ENCODE results near the gene CTRB2. TPM values are rescaled to one million over a fixed set of nuclear protein-coding genes. Genes with fewer than 3 reads are reported as not detected.

CTRB2 gene
- total RNA-seq, result not detected

- POLR2A ChIA-PET, result no interaction called here
- CTCF ChIA-PET, result interaction anchor here (0.9 to 1.0 kb wide), 2 partner anchors 10 to 27 kb away, joined by 3 read pairs; no protein-coding TSS in a partner anchor
- Mint-ChIP-seq H3K4me1 (no peaks in the 10 kb centered on the region), H3K4me3 (no peak within 1 kb of the TSS), H3K9me3 (no peaks in the 10 kb centered on the region), H3K36me3 (ENCODE audit: low read depth) (no peaks in the 10 kb centered on the region), H3K27ac (no peak within 1 kb of the TSS), H3K27me3 (no peaks in the 10 kb centered on the region)
- no peak for DNase-seq
Observed at GRCh38 chr16:75206749-75207451, at the start of gene CTRB2. CTRB2 (minus strand) TSS chr16:75207161; CDS start chr16:75207141, 20 bp downstream.

GRCh38 chr16:75256059-75256571, 49.2 kb upstream of the CTRB2 start:
- no peak overlapping the region for H3K4me3 Mint-ChIP-seq
- CTCF ChIA-PET, result interaction anchor here (0.6 to 0.9 kb wide), 2 partner anchors 129 to 542 kb away, joined by 3 read pairs; no protein-coding TSS in a partner anchor
- H3K9me3 Mint-ChIP-seq, result no peaks in the 10 kb centered on the region

GRCh38 chr16:75254359-75254837, 47.4 kb upstream of the CTRB2 start:
- H3K27me3 Mint-ChIP-seq, result peaks cover 41% of the 10 kb centered on the region
- DNase-seq, result no peak
- no peaks in the 10 kb centered on the region for H3K9me3 Mint-ChIP-seq
- no peaks in the 10 kb centered on the region for H3K36me3 Mint-ChIP-seq (ENCODE audit: low read depth)
- H3K27ac Mint-ChIP-seq, result no peak overlapping the region
- ChIA-PET CTCF (interaction anchor here (1.2 to 2.3 kb wide), 2 partner anchors 14 to 21 kb away, joined by 4 to 8 read pairs; no protein-coding TSS in a partner anchor), POLR2A (no interaction called here)
- peaks cover 2% of the 10 kb centered on the region for H3K4me1 Mint-ChIP-seq
- H3K4me3 Mint-ChIP-seq, result no peak overlapping the region

More at GRCh38 chr16:75256059-75256571, 49.2 kb upstream of the CTRB2 start:
- Mint-ChIP-seq H3K36me3 (ENCODE audit: low read depth) (no peaks in the 10 kb centered on the region), H3K27ac (no peak overlapping the region), H3K4me1 (peaks cover 2% of the 10 kb centered on the region), H3K27me3 (peaks cover 38% of the 10 kb centered on the region)
- DNase-seq, result no peak
- POLR2A ChIA-PET, result no interaction called here

- Mint-ChIP-seq H3K27me3 (peaks cover 45% of the 10 kb centered on the region), H3K27ac (no peak overlapping the region), H3K36me3 (ENCODE audit: low read depth) (no peaks in the 10 kb centered on the region), H3K4me1 (peaks cover 2% of the 10 kb centered on the region), H3K4me3 (no peak overlapping the region), H3K9me3 (no peaks in the 10 kb centered on the region)
- ChIA-PET POLR2A (no interaction called here), CTCF (interaction anchor here (1.0 to 2.3 kb wide), 2 partner anchors 20 to 52 kb away, joined by 3 to 8 read pairs; no protein-coding TSS in a partner anchor)
- DNase-seq, result no peak
Observed at GRCh38 chr16:75252946-75253911, 46.3 kb upstream of the CTRB2 start.

- H3K27me3 Mint-ChIP-seq, result peaks cover 47% of the 10 kb centered on the region
- no peaks in the 10 kb centered on the region for H3K9me3 Mint-ChIP-seq
- H3K27ac Mint-ChIP-seq, result no peak overlapping the region
- H3K4me3 Mint-ChIP-seq, result no peak overlapping the region
- H3K36me3 Mint-ChIP-seq (ENCODE audit: low read depth), result no peaks in the 10 kb centered on the region
- no peak for DNase-seq
- H3K4me1 Mint-ChIP-seq, result peaks cover 2% of the 10 kb centered on the region
- POLR2A ChIA-PET, result no interaction called here
- CTCF ChIA-PET, result interaction anchor here (0.5 to 2.3 kb wide), 4 partner anchors 19 to 895 kb away, joined by 3 to 8 read pairs (median 4); no protein-coding TSS in a partner anchor
Observed at GRCh38 chr16:75252049-75252864, 45.3 kb upstream of the CTRB2 start.

- Mint-ChIP-seq H3K36me3 (ENCODE audit: low read depth) (no peaks in the 10 kb centered on the region), H3K27ac (peak within 1 kb of the TSS; percentile 36), H3K4me3 (no peak within 1 kb of the TSS), H3K9me3 (no peaks in the 10 kb centered on the region), H3K4me1 (peaks cover 2% of the 10 kb centered on the region), H3K27me3 (peaks cover 47% of the 10 kb centered on the region)
- POLR2A ChIA-PET, result no interaction called here
- CTCF ChIA-PET, result interaction anchor here (0.5 kb wide), 1 partner anchor 344 kb away, joined by 3 read pairs; no protein-coding TSS in a partner anchor
- no peak for DNase-seq
Observed at GRCh38 chr16:75251280-75252048, 44.5 kb upstream of the CTRB2 start, which contains the start of gene BCAR1. BCAR1 (minus strand) TSS chr16:75251624; CDS start chr16:75251482, 142 bp downstream.

GRCh38 chr16:75250809-75251279, 43.9 kb upstream of the CTRB2 start:
- POLR2A ChIA-PET, result no interaction called here
- H3K4me1 Mint-ChIP-seq, result peaks cover 2% of the 10 kb centered on the region
- CTCF ChIA-PET, result interaction anchor here (2.2 kb wide), 1 partner anchor 17 kb away, joined by 9 read pairs; no protein-coding TSS in a partner anchor
- peaks cover 47% of the 10 kb centered on the region for H3K27me3 Mint-ChIP-seq
- no peaks in the 10 kb centered on the region for H3K9me3 Mint-ChIP-seq
- H3K4me3 Mint-ChIP-seq, result no peak overlapping the region
- peak overlapping the region; percentile 36 for H3K27ac Mint-ChIP-seq
- DNase-seq, result no peak
- H3K36me3 Mint-ChIP-seq (ENCODE audit: low read depth), result no peaks in the 10 kb centered on the region

- POLR2A ChIA-PET, result no interaction called here
- Mint-ChIP-seq H3K36me3 (ENCODE audit: low read depth) (no peaks in the 10 kb centered on the region), H3K27ac (peak overlapping the region; percentile 36), H3K27me3 (peaks cover 45% of the 10 kb centered on the region), H3K4me3 (no peak overlapping the region), H3K4me1 (peaks cover 2% of the 10 kb centered on the region), H3K9me3 (no peaks in the 10 kb centered on the region)
- no peak for DNase-seq
- CTCF ChIA-PET, result interaction anchor here (2.2 kb wide), 1 partner anchor 16 kb away, joined by 9 read pairs; no protein-coding TSS in a partner anchor
Observed at GRCh38 chr16:75250089-75250808, 43.3 kb upstream of the CTRB2 start.

- POLR2A ChIA-PET, result no interaction called here
- H3K4me3 Mint-ChIP-seq, result no peak overlapping the region
Observed at GRCh38 chr16:75249441-75249840, 42.5 kb upstream of the CTRB2 start.

GRCh38 chr16:75248536-75249380, 41.8 kb upstream of the CTRB2 start:
- peaks cover 5% of the 10 kb centered on the region for H3K4me1 Mint-ChIP-seq
- peaks cover 36% of the 10 kb centered on the region for H3K27me3 Mint-ChIP-seq
- no peaks in the 10 kb centered on the region for H3K9me3 Mint-ChIP-seq
- CTCF ChIA-PET, result interaction anchor here (2.2 kb wide), 1 partner anchor 15 kb away, joined by 9 read pairs; no protein-coding TSS in a partner anchor
- POLR2A ChIA-PET, result no interaction called here
- no peak overlapping the region for H3K4me3 Mint-ChIP-seq
- no peaks in the 10 kb centered on the region for H3K36me3 Mint-ChIP-seq (ENCODE audit: low read depth)
- DNase-seq, result no peak
- H3K27ac Mint-ChIP-seq, result no peak overlapping the region

More at GRCh38 chr16:75249441-75249840, 42.5 kb upstream of the CTRB2 start:
- H3K9me3 Mint-ChIP-seq, result no peaks in the 10 kb centered on the region
- DNase-seq, result no peak
- peaks cover 38% of the 10 kb centered on the region for H3K27me3 Mint-ChIP-seq
- CTCF ChIA-PET, result interaction anchor here (2.2 kb wide), 1 partner anchor 16 kb away, joined by 9 read pairs; no protein-coding TSS in a partner anchor
- H3K36me3 Mint-ChIP-seq (ENCODE audit: low read depth), result no peaks in the 10 kb centered on the region
- no peak overlapping the region for H3K27ac Mint-ChIP-seq
- peaks cover 5% of the 10 kb centered on the region for H3K4me1 Mint-ChIP-seq
